Measurements from ENCODE around the gene SPRED2.

Gene SPRED2

DNA sequence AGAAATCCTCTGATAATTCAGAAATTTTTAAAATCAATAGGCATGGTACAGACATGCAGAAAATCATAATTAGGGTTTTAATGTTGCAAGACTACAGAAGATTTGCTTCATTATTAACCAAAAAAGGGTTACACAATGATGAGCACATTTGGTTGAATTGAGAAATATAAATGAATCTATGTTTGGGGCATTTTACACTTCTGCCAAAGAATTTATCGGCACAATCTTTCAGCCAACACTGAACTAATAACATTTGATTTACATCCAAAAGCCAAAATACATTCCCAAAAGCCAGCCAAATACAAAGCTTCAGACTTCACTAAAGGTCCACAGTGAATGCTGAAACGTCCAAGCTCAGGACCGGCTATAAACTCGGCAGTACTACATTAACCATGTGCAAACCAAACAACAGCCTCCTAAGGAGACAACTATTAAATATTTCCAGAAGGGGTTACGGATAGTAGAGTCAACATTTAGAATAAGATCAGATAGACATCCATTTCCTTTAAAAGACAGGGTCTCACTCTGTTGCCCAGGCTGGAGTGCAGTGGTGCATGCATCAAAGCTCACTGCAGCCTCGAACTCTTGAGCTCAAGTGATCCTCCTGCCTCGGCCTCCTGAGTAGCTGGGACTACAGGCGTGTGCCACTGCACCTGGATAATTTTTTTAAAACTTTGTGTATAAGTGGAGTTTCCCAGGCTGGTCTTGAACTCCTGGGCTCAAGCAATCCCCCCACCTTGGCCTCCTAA, 29.4 kb downstream of the SPRED2 start:
- H3K4me3 ChIP-seq (replicated peaks; ENCODE audit: low read depth, low read length), result no peak overlapping the region
- H3K36me3 ChIP-seq (ENCODE audit: control insufficient read depth, insufficient read depth, low read length), result no peaks in the 10 kb centered on the region
- no peak for DNase-seq (ENCODE audit: extremely low read depth, insufficient read length)
- TF ChIP-seq, protein P1, sequence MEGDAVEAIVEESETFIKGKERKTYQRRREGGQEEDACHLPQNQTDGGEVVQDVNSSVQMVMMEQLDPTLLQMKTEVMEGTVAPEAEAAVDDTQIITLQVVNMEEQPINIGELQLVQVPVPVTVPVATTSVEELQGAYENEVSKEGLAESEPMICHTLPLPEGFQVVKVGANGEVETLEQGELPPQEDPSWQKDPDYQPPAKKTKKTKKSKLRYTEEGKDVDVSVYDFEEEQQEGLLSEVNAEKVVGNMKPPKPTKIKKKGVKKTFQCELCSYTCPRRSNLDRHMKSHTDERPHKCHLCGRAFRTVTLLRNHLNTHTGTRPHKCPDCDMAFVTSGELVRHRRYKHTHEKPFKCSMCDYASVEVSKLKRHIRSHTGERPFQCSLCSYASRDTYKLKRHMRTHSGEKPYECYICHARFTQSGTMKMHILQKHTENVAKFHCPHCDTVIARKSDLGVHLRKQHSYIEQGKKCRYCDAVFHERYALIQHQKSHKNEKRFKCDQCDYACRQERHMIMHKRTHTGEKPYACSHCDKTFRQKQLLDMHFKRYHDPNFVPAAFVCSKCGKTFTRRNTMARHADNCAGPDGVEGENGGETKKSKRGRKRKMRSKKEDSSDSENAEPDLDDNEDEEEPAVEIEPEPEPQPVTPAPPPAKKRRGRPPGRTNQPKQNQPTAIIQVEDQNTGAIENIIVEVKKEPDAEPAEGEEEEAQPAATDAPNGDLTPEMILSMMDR (IDR thresholded peaks at IDR 0.05; ENCODE audit: insufficient read depth, low read length, poor library complexity, severe bottlenecking), result no peak
- H3K27me3 ChIP-seq (replicated peaks; ENCODE audit: control insufficient read depth, insufficient read depth, low read length), result no peaks in the 10 kb centered on the region

DNA sequence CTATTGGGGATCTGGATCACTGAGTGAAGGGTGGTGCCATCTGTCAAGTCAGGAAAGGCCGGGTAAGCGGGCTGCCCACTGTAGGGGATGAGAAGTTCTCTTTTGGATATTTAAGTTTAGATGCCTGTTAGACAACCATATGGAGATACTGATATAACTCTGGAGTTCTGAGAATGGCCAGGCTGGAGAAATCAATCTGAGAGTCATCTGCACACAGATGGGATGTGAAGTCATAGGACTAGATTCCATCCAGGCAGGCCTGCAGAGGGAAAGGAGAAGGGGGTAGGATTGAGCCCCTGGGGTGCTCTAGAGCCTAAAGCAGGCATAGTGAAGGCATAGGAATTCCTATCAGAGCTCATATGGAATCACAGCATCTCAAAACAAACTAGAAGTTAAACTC, 30.1 kb downstream of the SPRED2 start:
- TF ChIP-seq, protein P1 (IDR thresholded peaks at IDR 0.05; ENCODE audit: insufficient read depth, low read length, poor library complexity, severe bottlenecking), result no peak
- Histone ChIP-seq H3K36me3 (ENCODE audit: control insufficient read depth, insufficient read depth, low read length) (no peaks in the 10 kb centered on the region), H3K4me3 (replicated peaks; ENCODE audit: low read depth, low read length) (no peak overlapping the region), H3K27me3 (replicated peaks; ENCODE audit: control insufficient read depth, insufficient read depth, low read length) (no peaks in the 10 kb centered on the region)
- DNase-seq (ENCODE audit: extremely low read depth, insufficient read length), result no peak

DNA sequence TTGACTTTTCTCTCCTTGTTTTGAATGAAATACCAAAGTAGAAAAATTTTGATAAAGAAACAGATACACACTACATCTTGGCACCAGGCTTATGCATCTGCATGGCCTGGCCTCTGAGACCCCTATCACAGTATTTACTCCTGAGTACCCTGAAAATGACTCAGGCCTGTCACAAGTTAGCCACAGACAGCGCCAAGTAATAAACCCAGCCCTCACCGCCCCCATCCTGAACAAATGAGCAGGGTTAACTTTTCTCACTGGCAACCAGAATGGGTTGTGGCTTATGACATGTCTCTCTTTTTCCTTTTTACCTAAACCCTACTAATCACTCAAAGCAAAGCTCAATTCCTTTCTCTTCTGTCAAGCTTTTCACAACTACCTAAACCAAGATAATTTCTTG, 35.3 kb downstream of the SPRED2 start:
- H3K27me3 ChIP-seq (replicated peaks; ENCODE audit: control insufficient read depth, insufficient read depth, low read length), result no peaks in the 10 kb centered on the region
- no peak for DNase-seq (ENCODE audit: extremely low read depth, insufficient read length)
- TF ChIP-seq, protein P1 (IDR thresholded peaks at IDR 0.05; ENCODE audit: insufficient read depth, low read length, poor library complexity, severe bottlenecking), result no peak
- no peaks in the 10 kb centered on the region for H3K36me3 ChIP-seq (ENCODE audit: control insufficient read depth, insufficient read depth, low read length)
- H3K4me3 ChIP-seq (replicated peaks; ENCODE audit: low read depth, low read length), result no peak overlapping the region

GRCh38 chr2:65396348-65397026, 35.9 kb downstream of the SPRED2 start:
- H3K4me3 ChIP-seq (replicated peaks; ENCODE audit: low read depth, low read length), result no peak overlapping the region
- DNase-seq (ENCODE audit: extremely low read depth, insufficient read length), result no peak
- TF ChIP-seq, protein P1 (IDR thresholded peaks at IDR 0.05; ENCODE audit: insufficient read depth, low read length, poor library complexity, severe bottlenecking), result no peak

GRCh38 chr2:65395621-65396347, 36.6 kb downstream of the SPRED2 start:
- Histone ChIP-seq H3K4me3 (replicated peaks; ENCODE audit: low read depth, low read length) (no peak overlapping the region; the same call in 1 of the 2 replicates), H3K27me3 (replicated peaks; ENCODE audit: control insufficient read depth, insufficient read depth, low read length) (no peaks in the 10 kb centered on the region), H3K36me3 (ENCODE audit: control insufficient read depth, insufficient read depth, low read length) (no peaks in the 10 kb centered on the region)
- TF ChIP-seq, protein P1 (IDR thresholded peaks at IDR 0.05; ENCODE audit: insufficient read depth, low read length, poor library complexity, severe bottlenecking), result no peak
- DNase-seq (ENCODE audit: extremely low read depth, insufficient read length), result no peak

More at GRCh38 chr2:65396348-65397026, 35.9 kb downstream of the SPRED2 start:
- Histone ChIP-seq H3K36me3 (ENCODE audit: control insufficient read depth, insufficient read depth, low read length) (no peaks in the 10 kb centered on the region), H3K27me3 (replicated peaks; ENCODE audit: control insufficient read depth, insufficient read depth, low read length) (no peaks in the 10 kb centered on the region)
